Caco-2 (cell line): ENCODE data around the gene ZNF528. TPM values are rescaled to one million over a fixed set of nuclear protein-coding genes. Genes with fewer than 3 reads are reported as not detected.

Experiments used
- Bru-seq: library from RNA; stranded (reverse); fragments of 400-500 nt; gene quantifications from one replicate; lab custom pipeline; 2021; lab: Mats Ljungman, UMichigan
- BruChase-seq, 2 experiments: library from RNA; stranded (reverse); fragments of 400-500 nt; gene quantifications; one replicate each; lab custom pipeline; 2021; lab: Mats Ljungman, UMichigan
- BruUV-seq: library from RNA; stranded (reverse); fragments of 400-500 nt; replicated peaks from 2 replicates; lab custom pipeline; 2021; lab: Mats Ljungman, UMichigan
- CTCF ChIA-PET: fragments of 300-600 bp; sonication (Branson Sonifier 250); formaldehyde crosslinking; loops from one replicate; lab custom pipeline; 2022; ENCODE audit warnings: antibody characterized with exemption; lab: Charles Lee
- POLR2A ChIA-PET: fragments of 300-600 bp; sonication (Branson Sonifier 250); formaldehyde crosslinking; loops from one replicate; lab custom pipeline; 2022; ENCODE audit warnings: antibody characterized with exemption; lab: Charles Lee
- DNase-seq, 2 experiments: peaks; one replicate each; pipeline versions ENCODE4 v3.0.0 to v3.0.0-alpha.2; 2020 to 2022
- H3K27me3 ChIP-seq: replicated peaks from 2 replicates; pipeline ENCODE4 v1.6.0; 2011; ENCODE audit warnings: low read length; ENCODE audit not compliant: control insufficient read depth, insufficient read depth
- H3K36me3 ChIP-seq: 2 replicates; pipeline ENCODE4 v1.5.1; 2011; ENCODE audit warnings: low read length; ENCODE audit not compliant: control insufficient read depth, insufficient read depth
- H3K4me1 ChIP-seq: fragments of 250-450 bp; sonication (Bioruptor Pico); 2 replicates; pipeline ENCODE4 v1.5.1; 2020; ENCODE audit warnings: mild to moderate bottlenecking
- H3K4me3 ChIP-seq: 2 replicates; pipeline ENCODE4 v1.5.1; 2011; ENCODE audit warnings: low read depth, mild to moderate bottlenecking, control low read depth, low read length
- H3K9me3 ChIP-seq: fragments of 250-450 bp; sonication (Bioruptor Pico); 2 replicates; pipeline ENCODE4 v1.5.1; 2020; ENCODE audit warnings: mild to moderate bottlenecking, moderate library complexity
- H3K27ac Mint-ChIP-seq: one replicate; pipeline ENCODE4 v1.8.0; 2022; ENCODE audit warnings: mixed read lengths; ENCODE audit not compliant: unreplicated experiment
- H3K27me3 Mint-ChIP-seq: one replicate; pipeline ENCODE4 v1.8.0; 2022; ENCODE audit warnings: mixed read lengths; ENCODE audit not compliant: insufficient read depth, unreplicated experiment
- H3K36me3 Mint-ChIP-seq: one replicate; pipeline ENCODE4 v1.8.0; 2022; ENCODE audit warnings: mild to moderate bottlenecking, mixed read lengths; ENCODE audit not compliant: insufficient read depth, unreplicated experiment
- H3K4me1 Mint-ChIP-seq: one replicate; pipeline ENCODE4 v1.8.0; 2022; ENCODE audit warnings: low read depth, mixed read lengths; ENCODE audit not compliant: unreplicated experiment
- H3K4me3 Mint-ChIP-seq: one replicate; pipeline ENCODE4 v1.8.0; 2022; ENCODE audit warnings: mild to moderate bottlenecking, moderate library complexity, mixed read lengths; ENCODE audit not compliant: unreplicated experiment
- H3K9me3 Mint-ChIP-seq: one replicate; pipeline ENCODE4 v1.8.0; 2022; ENCODE audit warnings: mixed read lengths; ENCODE audit not compliant: unreplicated experiment
- intact Hi-C: fragments of 100-400 bp; cut with micrococcal nuclease; formaldehyde crosslinking; loops from one replicate; pipeline ENCODE4 v1.10.0; 2022; ENCODE audit not compliant: unreplicated experiment
- long read RNA-seq: library from polyadenylated mRNA; stranded (forward); transcript quantifications from one replicate; pipeline ENCODE4 v2.0.0, GENCODE V29; 2022
- total RNA-seq: library from RNA; stranded (reverse); gene quantifications from 2 replicates; pipeline ENCODE4 v1.2.3, GENCODE V29; 2022
- TF ChIP-seq, protein P1 (sequence below), 2 experiments: fragments of 200-600 bp in 1 of 2; IDR thresholded peaks; 1 replicate in 1 of 2; 2 replicates in 1 of 2; pipeline versions ENCODE4 v1.5.1 to v1.8.0; 2011 to 2022; ENCODE audit warnings: antibody characterized with exemption in 1 of 2, control low read depth in 1 of 2, inconsistent platforms in 1 of 2, low read depth in 1 of 2, low read length in 1 of 2, mild to moderate bottlenecking in 1 of 2, moderate library complexity in 1 of 2; ENCODE audit not compliant: insufficient read depth in 1 of 2, severe bottlenecking in 1 of 2, unreplicated experiment in 1 of 2

Gene ZNF528
- 5.7 and 7.8 TPM in 2 replicates for total RNA-seq
- percentile 47 among the genes with signal in this experiment for Bru-seq, nascent RNA
- BruChase-seq, experiment 1, labeled RNA remaining after a 2-hour chase, result percentile 55 among the genes with signal in this experiment
- percentile 54 among the genes with signal in this experiment for BruChase-seq, experiment 2, labeled RNA remaining after a 6-hour chase
- long read RNA-seq, partial matches to known transcripts, result 0 of 2 reads
- long read RNA-seq, other reads (novel, unspliced or antisense), result 2 of 2 reads

GRCh38 chr19:52397310-52398080 lies at the start of gene ZNF528:
ZNF528 (plus strand) TSS chr19:52397849; CDS start chr19:52402014, 4,165 bp downstream.
- intact Hi-C loops, result loop anchor here (5.0 kb wide), 1 partner anchor 130 kb away; the partner anchor contains the start of gene ZNF808
- no peaks in the 10 kb centered on the region for H3K4me1 ChIP-seq
- peaks cover 3% of the 10 kb centered on the region for H3K27me3 Mint-ChIP-seq
- POLR2A ChIA-PET, result no interaction called here
- no peaks in the 10 kb centered on the region for H3K27me3 ChIP-seq
- peaks cover 20% of the 10 kb centered on the region for H3K36me3 Mint-ChIP-seq
- TF ChIP-seq, protein P1, sequence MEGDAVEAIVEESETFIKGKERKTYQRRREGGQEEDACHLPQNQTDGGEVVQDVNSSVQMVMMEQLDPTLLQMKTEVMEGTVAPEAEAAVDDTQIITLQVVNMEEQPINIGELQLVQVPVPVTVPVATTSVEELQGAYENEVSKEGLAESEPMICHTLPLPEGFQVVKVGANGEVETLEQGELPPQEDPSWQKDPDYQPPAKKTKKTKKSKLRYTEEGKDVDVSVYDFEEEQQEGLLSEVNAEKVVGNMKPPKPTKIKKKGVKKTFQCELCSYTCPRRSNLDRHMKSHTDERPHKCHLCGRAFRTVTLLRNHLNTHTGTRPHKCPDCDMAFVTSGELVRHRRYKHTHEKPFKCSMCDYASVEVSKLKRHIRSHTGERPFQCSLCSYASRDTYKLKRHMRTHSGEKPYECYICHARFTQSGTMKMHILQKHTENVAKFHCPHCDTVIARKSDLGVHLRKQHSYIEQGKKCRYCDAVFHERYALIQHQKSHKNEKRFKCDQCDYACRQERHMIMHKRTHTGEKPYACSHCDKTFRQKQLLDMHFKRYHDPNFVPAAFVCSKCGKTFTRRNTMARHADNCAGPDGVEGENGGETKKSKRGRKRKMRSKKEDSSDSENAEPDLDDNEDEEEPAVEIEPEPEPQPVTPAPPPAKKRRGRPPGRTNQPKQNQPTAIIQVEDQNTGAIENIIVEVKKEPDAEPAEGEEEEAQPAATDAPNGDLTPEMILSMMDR (IDR thresholded peaks at IDR 0.05; ENCODE audit: insufficient read depth in 1 of 2, low read depth in 1 of 2, low read length in 1 of 2, severe bottlenecking in 1 of 2, unreplicated experiment in 1 of 2), result no peak
- peak within 1 kb of the TSS; percentile 71 for H3K4me3 Mint-ChIP-seq
- peak within 1 kb of the TSS; percentile 66 for H3K4me3 ChIP-seq
- CTCF ChIA-PET, result no interaction called here
- BruUV-seq, result TSS peak; percentile 35
- peaks cover 50% of the 10 kb centered on the region for H3K9me3 Mint-ChIP-seq
- H3K36me3 ChIP-seq, result no peaks in the 10 kb centered on the region
- H3K9me3 ChIP-seq, result peaks cover 47% of the 10 kb centered on the region
- H3K27ac Mint-ChIP-seq, result peak within 1 kb of the TSS; percentile 88
- peak; percentile 91 to 93 for DNase-seq
- H3K4me1 Mint-ChIP-seq, result peaks cover 7% of the 10 kb centered on the region

DNA sequence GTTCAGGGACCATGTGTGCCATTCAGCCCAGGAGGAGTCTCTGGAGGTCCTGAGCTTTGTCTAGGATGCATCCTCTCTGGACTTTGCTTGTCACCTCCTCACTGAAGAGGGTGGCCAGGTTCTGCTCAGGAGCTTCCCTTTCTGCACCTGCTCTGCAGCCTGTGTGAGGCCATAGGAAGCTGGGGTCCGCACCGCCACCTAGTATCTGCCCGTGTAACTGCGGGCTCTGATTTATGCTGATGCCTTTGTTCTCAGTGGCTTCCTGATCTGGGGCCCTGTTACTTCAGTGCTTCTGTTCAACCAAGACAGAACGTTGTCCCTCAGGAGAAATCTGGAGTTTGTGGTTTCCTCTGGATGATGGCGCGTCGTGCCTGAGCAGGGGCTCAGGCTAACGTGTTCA lies 46.1 kb upstream of the ZNF528 start:
- H3K4me1 Mint-ChIP-seq, result no peaks in the 10 kb centered on the region
- ChIA-PET CTCF (no interaction called here), POLR2A (no interaction called here)
- no peaks in the 10 kb centered on the region for H3K36me3 Mint-ChIP-seq
- Histone ChIP-seq H3K27me3 (no peaks in the 10 kb centered on the region), H3K4me1 (no peaks in the 10 kb centered on the region), H3K36me3 (no peaks in the 10 kb centered on the region), H3K9me3 (peaks cover 14% of the 10 kb centered on the region), H3K4me3 (no peak overlapping the region)
- BruUV-seq, result no TSS peak
- H3K27me3 Mint-ChIP-seq, result no peaks in the 10 kb centered on the region
- intact Hi-C loops, result no loop called here
- no peak overlapping the region for H3K27ac Mint-ChIP-seq
- H3K9me3 Mint-ChIP-seq, result peaks cover 42% of the 10 kb centered on the region
- H3K4me3 Mint-ChIP-seq, result no peak overlapping the region
- TF ChIP-seq, protein P1 (IDR thresholded peaks at IDR 0.05; ENCODE audit: insufficient read depth in 1 of 2, low read depth in 1 of 2, low read length in 1 of 2, severe bottlenecking in 1 of 2, unreplicated experiment in 1 of 2), result no peak
- no peak for DNase-seq

DNA sequence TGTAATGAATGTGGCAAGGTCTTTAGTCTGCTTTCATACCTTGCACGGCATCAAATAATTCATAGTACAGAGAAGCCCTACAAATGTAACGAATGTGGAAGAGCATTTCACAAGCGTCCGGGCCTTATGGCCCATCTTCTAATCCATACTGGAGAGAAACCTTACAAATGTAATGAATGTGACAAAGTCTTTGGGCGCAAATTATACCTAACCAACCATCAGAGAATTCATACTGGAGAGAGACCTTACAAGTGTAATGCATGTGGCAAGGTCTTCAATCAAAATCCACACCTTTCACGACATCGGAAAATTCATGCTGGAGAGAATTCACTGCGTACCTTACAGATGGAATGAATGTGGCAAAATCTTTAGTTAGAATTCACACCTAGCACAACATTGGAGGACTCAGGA lies 31.2 kb upstream of the ZNF528 start:
- Histone ChIP-seq H3K27me3 (no peaks in the 10 kb centered on the region), H3K9me3 (peaks cover 63% of the 10 kb centered on the region)
- BruUV-seq, result no TSS peak

More for the DNA sequence above, 31.2 kb upstream of the ZNF528 start:
- Mint-ChIP-seq H3K27ac (no peak overlapping the region), H3K4me3 (no peak overlapping the region), H3K27me3 (no peaks in the 10 kb centered on the region), H3K9me3 (peaks cover 34% of the 10 kb centered on the region), H3K4me1 (no peaks in the 10 kb centered on the region), H3K36me3 (peaks cover 6% of the 10 kb centered on the region)
- TF ChIP-seq, protein P1 (IDR thresholded peaks at IDR 0.05; ENCODE audit: insufficient read depth in 1 of 2, low read depth in 1 of 2, low read length in 1 of 2, severe bottlenecking in 1 of 2, unreplicated experiment in 1 of 2), result no peak
- Histone ChIP-seq H3K36me3 (no peaks in the 10 kb centered on the region), H3K4me3 (no peak overlapping the region), H3K4me1 (no peaks in the 10 kb centered on the region)
- intact Hi-C loops, result no loop called here
- POLR2A ChIA-PET, result no interaction called here
- no peak for DNase-seq
- CTCF ChIA-PET, result no interaction called here
